Endothelial cell of umbilical vein (primary cell): ENCODE data around the gene PCNX1. TPM values are rescaled to one million over a fixed set of nuclear protein-coding genes. Genes with fewer than 3 reads are reported as not detected.

Experiments used
- BruUV-seq: library from RNA; stranded (reverse); fragments of 400-500 nt; replicated peaks from 2 replicates; lab custom pipeline; 2021; lab: Mats Ljungman, UMichigan
- CTCF ChIA-PET: fragments of 300-600, 350-600 bp; sonication (Branson Sonifier 250); formaldehyde crosslinking; loops from one replicate; lab custom pipeline; 2021; ENCODE audit warnings: antibody characterized with exemption, inconsistent platforms; lab: Charles Lee
- POLR2A ChIA-PET: fragments of 300-600, 350-600 bp; sonication (Branson Sonifier 250); formaldehyde crosslinking; loops from one replicate; lab custom pipeline; 2021; ENCODE audit warnings: antibody characterized with exemption, inconsistent platforms; lab: Charles Lee
- DNase-seq: peaks from one replicate; pipeline ENCODE4 v3.0.0-alpha.2; 2011; ENCODE audit warnings: low read depth, low spot score
- FAIRE-seq: peaks from 2 replicates; lab custom pipeline; 2011; peaks lifted over from hg19 to GRCh38; lab: Jason Lieb, UNC
- H2AFZ ChIP-seq: 2 replicates; pipeline ENCODE4 v1.6.0; 2012; ENCODE audit warnings: low read depth, low read length, control low read depth, inconsistent platforms
- H3K27ac ChIP-seq: 2 replicates; pipeline ENCODE4 v1.5.1; 2011; ENCODE audit warnings: low read depth, mild to moderate bottlenecking, control low read depth, low read length, moderate library complexity; ENCODE audit not compliant: insufficient read depth
- H3K27me3 ChIP-seq, 2 experiments: 2 replicates each; pipeline versions ENCODE4 v1.6.0 to v1.6.1; 2011; ENCODE audit warnings: low read length in 2 of 2, mixed read lengths in 1 of 2; ENCODE audit not compliant: control insufficient read depth in 2 of 2, insufficient read depth in 2 of 2
- H3K36me3 ChIP-seq, 2 experiments: 2 replicates in 1 of 2; 3 replicates in 1 of 2; pipeline ENCODE4 v1.5.1; 2011; ENCODE audit warnings: low read length in 2 of 2, mild to moderate bottlenecking in 1 of 2, moderate library complexity in 1 of 2; ENCODE audit not compliant: control insufficient read depth in 2 of 2, insufficient read depth in 2 of 2; ENCODE audit errors: extremely low read depth in 1 of 2
- H3K4me1 ChIP-seq: 3 replicates; pipeline ENCODE4 v1.5.1; 2011; ENCODE audit warnings: mild to moderate bottlenecking, low read length; ENCODE audit not compliant: control insufficient read depth, insufficient read depth; ENCODE audit errors: extremely low read depth
- H3K4me2 ChIP-seq: 2 replicates; pipeline ENCODE4 v1.6.1; 2011; ENCODE audit warnings: low read length, control low read depth, mixed read lengths; ENCODE audit not compliant: insufficient read depth
- H3K4me3 ChIP-seq, 3 experiments: fragments of 200-600 bp in 1 of 3; sonication (generic), shearing (Covaris generic) in 1 of 3; replicated peaks in 1 of 3; 2 replicates each; pipeline ENCODE4 v1.5.1; 2011 to 2016; ENCODE audit warnings: control low read depth in 3 of 3, low read length in 3 of 3, mild to moderate bottlenecking in 2 of 3, inconsistent platforms in 1 of 3, low read depth in 1 of 3, moderate library complexity in 1 of 3; ENCODE audit not compliant: insufficient read depth in 1 of 3
- H3K79me2 ChIP-seq: 2 replicates; pipeline ENCODE4 v1.6.0; 2012; ENCODE audit warnings: low read length, inconsistent platforms; ENCODE audit not compliant: control insufficient read depth, insufficient read depth
- H3K9ac ChIP-seq: replicated peaks from 2 replicates; pipeline ENCODE3; 2011; ENCODE audit warnings: low read length, control low read depth; ENCODE audit not compliant: insufficient read depth; ENCODE audit errors: extremely low read depth
- H3K9me1 ChIP-seq: replicated peaks from 3 replicates; pipeline ENCODE4 v1.6.0; 2011; ENCODE audit warnings: mild to moderate bottlenecking, low read length; ENCODE audit not compliant: control insufficient read depth, insufficient read depth; ENCODE audit errors: extremely low read depth
- H3K9me3 ChIP-seq: replicated peaks from 2 replicates; pipeline ENCODE4 v1.5.1; 2012; ENCODE audit warnings: low read length, inconsistent platforms; ENCODE audit not compliant: control insufficient read depth, insufficient read depth
- H4K20me1 ChIP-seq: replicated peaks from 2 replicates; pipeline ENCODE3; 2011; ENCODE audit warnings: mild to moderate bottlenecking, low read length; ENCODE audit not compliant: control insufficient read depth, insufficient read depth; ENCODE audit errors: extremely low read depth
- CTCF ChIP-seq, 2 donors: IDR thresholded peaks; 1 replicate in 1 of 2; 2 replicates in 1 of 2; pipeline ENCODE4 v1.5.1; 2011; ENCODE audit warnings: low read length in 2 of 2, mild to moderate bottlenecking in 2 of 2, moderate library complexity in 2 of 2, control low read depth in 1 of 2, inconsistent platforms in 1 of 2, low read depth in 1 of 2; ENCODE audit not compliant: insufficient read depth in 1 of 2; ENCODE audit errors: extremely low read depth in 1 of 2
- EZH2 ChIP-seq: IDR thresholded peaks from 2 replicates; pipeline ENCODE4 v1.6.1; 2012; ENCODE audit warnings: borderline replicate concordance, low read depth, mild to moderate bottlenecking, moderate library complexity, low read length, inconsistent platforms; ENCODE audit not compliant: severe bottlenecking
- GATA2 ChIP-seq: IDR thresholded peaks from 2 replicates; pipeline ENCODE4 v1.7.0; 2011; ENCODE audit warnings: low read depth, mild to moderate bottlenecking, moderate library complexity, mixed read lengths, low read length; ENCODE audit not compliant: insufficient read length, insufficient read depth
- JUN ChIP-seq: IDR thresholded peaks from 2 replicates; pipeline ENCODE4 v1.6.1; 2011; ENCODE audit warnings: borderline replicate concordance, low read depth; ENCODE audit not compliant: insufficient read length, insufficient read depth
- MAX ChIP-seq: IDR thresholded peaks from 2 replicates; pipeline ENCODE4 v1.6.1; 2011; ENCODE audit not compliant: insufficient read depth, insufficient read length
- MYC ChIP-seq: IDR thresholded peaks from one replicate; pipeline ENCODE4 v1.6.1; 2011; ENCODE audit warnings: mild to moderate bottlenecking, low read depth, low read length
- POLR2AphosphoS5 ChIP-seq: IDR thresholded peaks from 2 replicates; pipeline ENCODE4 v1.6.1; 2012; ENCODE audit warnings: low read depth, mild to moderate bottlenecking, control low read depth, low read length, moderate library complexity; ENCODE audit not compliant: insufficient read depth
- dilution Hi-C: fragments of 300-500 bp; cut with MboI; formaldehyde crosslinking; loops from one replicate; pipeline ENCODE4 v1.15.0; 2019; ENCODE audit warnings: low sequenced_read_pairs; ENCODE audit not compliant: extremely low pct_ligation_motif_present
- intact Hi-C: fragments of 100-400 bp; cut with micrococcal nuclease; formaldehyde crosslinking; loops from one replicate; pipeline ENCODE4 v1.10.0; 2022
- polyA plus RNA-seq, 4 experiments: library from polyadenylated mRNA; depleted of rRNA in 3 of 4; stranded (reverse) in 3 of 4; unstranded in 1 of 4; fragments of >200 nt; gene quantifications; 2 replicates each; pipeline versions ENCODE4 v1.2.1 to v1.2.3, GENCODE V29; 2011 to 2012; ENCODE audit warnings: missing spikeins in 1 of 4
- total RNA-seq: library from RNA; stranded (reverse); gene quantifications from 2 replicates; pipeline ENCODE4 v1.2.3, GENCODE V29; 2021

The PCNX1 gene
- total and polyA plus RNA-seq, 2 donors (not counting 3 experiments of a cell fraction or from before 2014, with no cell fraction given), result 21.4 to 40.5 TPM

GRCh38 chr14:71121001-71121400, 213.7 kb downstream of the PCNX1 start:
- Histone ChIP-seq H2AFZ (no peak overlapping the region), H3K27me3 (no peaks in the 10 kb centered on the region), H3K36me3 (no peaks in the 10 kb centered on the region), H3K4me2 (no peak overlapping the region), H3K27ac (no peak overlapping the region), H3K4me1 (no peaks in the 10 kb centered on the region), H3K9me1 (no peaks in the 10 kb centered on the region), H4K20me1 (no peaks in the 10 kb centered on the region), H3K9ac (no peak overlapping the region), H3K79me2 (no peaks in the 10 kb centered on the region), H3K9me3 (no peaks in the 10 kb centered on the region), H3K4me3 (no peak overlapping the region)
- no peak for DNase-seq
- no TSS peak for BruUV-seq
- dilution Hi-C loops, result no loop called here
- POLR2A ChIA-PET, result no interaction called here
- FAIRE-seq, result no peak
- TF ChIP-seq CTCF (IDR thresholded peaks at IDR 0.05; ENCODE audit: extremely low read depth in 1 of 2, insufficient read depth in 1 of 2, low read depth in 1 of 2, low read length in 2 of 2), result no peak
- intact Hi-C loops, result no loop called here
- CTCF ChIA-PET, result interaction anchor here (1.4 kb wide), 1 partner anchor 734 kb away, joined by 3 read pairs; no protein-coding TSS in a partner anchor

- Histone ChIP-seq H3K9ac (no peak overlapping the region), H3K9me3 (no peaks in the 10 kb centered on the region), H3K27ac (no peak overlapping the region), H3K9me1 (no peaks in the 10 kb centered on the region), H3K36me3 (no peaks in the 10 kb centered on the region), H4K20me1 (no peaks in the 10 kb centered on the region), H3K27me3 (no peaks in the 10 kb centered on the region), H3K4me2 (no peak overlapping the region), H3K4me3 (no peak overlapping the region), H3K4me1 (no peaks in the 10 kb centered on the region), H3K79me2 (no peaks in the 10 kb centered on the region), H2AFZ (no peak overlapping the region)
- no peak for TF ChIP-seq EZH2
- no peak for TF ChIP-seq GATA2
- TF ChIP-seq JUN, result no peak
- TF ChIP-seq MYC, result no peak
- TF ChIP-seq MAX, result no peak
- no peak for TF ChIP-seq POLR2AphosphoS5
- POLR2A ChIA-PET, result no interaction called here
- intact Hi-C loops, result no loop called here
- BruUV-seq, result no TSS peak
- DNase-seq, result no peak
- no peak for FAIRE-seq
- CTCF ChIA-PET, result interaction anchor here (1.4 kb wide), 1 partner anchor 734 kb away, joined by 3 read pairs; no protein-coding TSS in a partner anchor
- dilution Hi-C loops, result no loop called here
These were observed 214.5 kb downstream of the PCNX1 start for GRCh38 chr14:71121711-71122110.
